GM18951 (cell line): ENCODE data around the gene C6orf52.

Experiments used
- POLR2A ChIP-seq: IDR thresholded peaks from 4 replicates; pipeline ENCODE4 v1.6.1; 2011; ENCODE audit warnings: mild to moderate bottlenecking; ENCODE audit not compliant: insufficient read length, insufficient read depth; ENCODE audit errors: extremely low read depth
- in situ Hi-C: fragments of 300-500 bp; cut with MboI; formaldehyde crosslinking; loops from one replicate; pipeline ENCODE4 v1.12.0; 2022; ENCODE audit warnings: low sequenced_read_pairs, mixed read lengths, inconsistent platforms; ENCODE audit not compliant: unreplicated experiment

The C6orf52 gene

GRCh38 chr6:10658910-10659698 is 35.3 kb downstream of the C6orf52 start:
- in situ Hi-C loops: no loop called here

GRCh38 chr6:10655508-10656055 is 38.8 kb downstream of the C6orf52 start:
- TF ChIP-seq POLR2A: no peak
- in situ Hi-C loops: no loop called here

More at GRCh38 chr6:10658910-10659698, 35.3 kb downstream of the C6orf52 start:
- TF ChIP-seq POLR2A: no peak

GRCh38 chr6:10644225-10644624 is 50.2 kb downstream of the C6orf52 start:
- in situ Hi-C loops: no loop called here
- no peak for TF ChIP-seq POLR2A

GRCh38 chr6:10643201-10643651 is 51.2 kb downstream of the C6orf52 start:
- TF ChIP-seq POLR2A: no peak
- in situ Hi-C loops: no loop called here

- in situ Hi-C loops: no loop called here
- TF ChIP-seq POLR2A: no peak
These were observed 52.9 kb downstream of the C6orf52 start for GRCh38 chr6:10641528-10641927.

GRCh38 chr6:10640412-10640811 is 54.0 kb downstream of the C6orf52 start:
- in situ Hi-C loops: no loop called here
- no peak for TF ChIP-seq POLR2A

- no peak for TF ChIP-seq POLR2A
- in situ Hi-C loops: no loop called here
These were observed 61.2 kb downstream of the C6orf52 start for GRCh38 chr6:10633216-10633615.

- no peak for TF ChIP-seq POLR2A
- in situ Hi-C loops: no loop called here
These were observed 64.2 kb downstream of the C6orf52 start for GRCh38 chr6:10630178-10630577.

- in situ Hi-C loops: no loop called here
- no peak for TF ChIP-seq POLR2A
These were observed 66.6 kb downstream of the C6orf52 start for GRCh38 chr6:10627800-10628199.

- in situ Hi-C loops: no loop called here
- no peak for TF ChIP-seq POLR2A
These were observed 68.2 kb downstream of the C6orf52 start for GRCh38 chr6:10626154-10626741.

GRCh38 chr6:10624836-10625235 is 69.6 kb downstream of the C6orf52 start:
- TF ChIP-seq POLR2A: no peak
- in situ Hi-C loops: no loop called here

- TF ChIP-seq POLR2A: no peak
- in situ Hi-C loops: no loop called here
These were observed 72.6 kb downstream of the C6orf52 start for GRCh38 chr6:10621847-10622246.
